OCI-LY1 (cell line): ENCODE data around the gene MVB12B.

ENCODE experiments used
- H2AFZ ChIP-seq: fragments of 200-600 bp; sonication (generic), shearing (Covaris generic); 2 replicates; pipeline ENCODE4 v1.6.0; 2014; ENCODE audit warnings: antibody characterized with exemption, mild to moderate bottlenecking, low read length
- H3F3A ChIP-seq: fragments of 200-600 bp; sonication (generic), shearing (Covaris generic); 2 replicates; pipeline ENCODE4 v1.6.0; 2014; ENCODE audit warnings: mild to moderate bottlenecking, antibody characterized with exemption, low read length, moderate library complexity; ENCODE audit not compliant: insufficient read depth
- H3K27ac ChIP-seq: fragments of 200-600 bp; sonication (generic); 2 replicates; pipeline ENCODE4 v1.5.1; 2014; ENCODE audit warnings: low read length, mixed run types, mild to moderate bottlenecking, low read depth; ENCODE audit not compliant: poor library complexity, severe bottlenecking
- H3K27me3 ChIP-seq: fragments of 200-600 bp; sonication (generic); 2 replicates; pipeline ENCODE4 v1.6.0; 2014; ENCODE audit warnings: antibody characterized with exemption, mild to moderate bottlenecking, low read length, moderate library complexity; ENCODE audit not compliant: insufficient read depth
- H3K36me3 ChIP-seq: fragments of 200-600 bp; sonication (generic); 2 replicates; pipeline ENCODE4 v1.6.1; 2014; ENCODE audit warnings: mild to moderate bottlenecking, antibody characterized with exemption, low read length, moderate library complexity, mixed read lengths; ENCODE audit not compliant: insufficient read depth
- H3K4me1 ChIP-seq: fragments of 200-600 bp; sonication (generic); 2 replicates; pipeline ENCODE4 v1.5.1; 2014; ENCODE audit warnings: mild to moderate bottlenecking, low read length, moderate library complexity; ENCODE audit not compliant: insufficient read depth, severe bottlenecking
- H3K4me2 ChIP-seq: fragments of 200-600 bp; sonication (generic), shearing (Covaris generic); 2 replicates; pipeline ENCODE4 v1.6.1; 2014; ENCODE audit warnings: low read length
- H3K4me3 ChIP-seq: fragments of 200-600 bp; sonication (generic); 2 replicates; pipeline ENCODE4 v1.5.1; 2014; ENCODE audit warnings: low read length, low read depth, mild to moderate bottlenecking, mixed read lengths; ENCODE audit not compliant: poor library complexity, severe bottlenecking
- H3K79me2 ChIP-seq: fragments of 200-600 bp; shearing (Covaris generic); 2 replicates; pipeline ENCODE4 v1.6.1; 2016; ENCODE audit warnings: mixed run types, low read length, mixed read lengths; ENCODE audit not compliant: insufficient read depth
- H3K9ac ChIP-seq: fragments of 200-600 bp; sonication (generic), shearing (Covaris generic); 2 replicates; pipeline ENCODE4 v1.6.1; 2014; ENCODE audit warnings: mild to moderate bottlenecking, low read length, mixed read lengths
- H3K9me2 ChIP-seq: fragments of 200-600 bp; sonication (generic), shearing (Covaris generic); 2 replicates; pipeline ENCODE4 v1.6.1; 2014; ENCODE audit warnings: low read depth, mild to moderate bottlenecking, low read length, mixed read lengths
- H3K9me3 ChIP-seq: fragments of 200-600 bp; shearing (Covaris generic); 2 replicates; pipeline ENCODE4 v1.6.1; 2014; ENCODE audit warnings: low read length, mixed read lengths
- H4K20me1 ChIP-seq: fragments of 200-600 bp; sonication (generic), shearing (Covaris generic); 2 replicates; pipeline ENCODE4 v1.6.0; 2016; ENCODE audit warnings: mild to moderate bottlenecking, low read length; ENCODE audit not compliant: insufficient read depth
- EZH2 ChIP-seq: fragments of 200-600 bp; sonication (generic), shearing (Covaris generic); IDR thresholded peaks from 2 replicates; pipeline ENCODE4 v1.8.0; 2017; ENCODE audit warnings: borderline replicate concordance, mixed run types, mild to moderate bottlenecking, antibody characterized with exemption, low read length, moderate library complexity, mixed read lengths
- TF ChIP-seq, protein P1 (sequence below): fragments of 200-600 bp; sonication (generic), shearing (Covaris generic); IDR thresholded peaks from 2 replicates; pipeline ENCODE4 v1.5.1; 2017; ENCODE audit warnings: mild to moderate bottlenecking, antibody characterized with exemption, low read length, moderate library complexity, mixed read lengths

MVB12B gene

GRCh38 chr9:126514037-126514821 lies 187.6 kb downstream of the MVB12B start:
- no peaks in the 10 kb centered on the region for H3K9me2 ChIP-seq
- no peaks in the 10 kb centered on the region for H4K20me1 ChIP-seq
- no peaks in the 10 kb centered on the region for H3F3A ChIP-seq
- no peak overlapping the region for H3K9ac ChIP-seq
- H3K27ac ChIP-seq: no peak overlapping the region
- no peaks in the 10 kb centered on the region for H3K36me3 ChIP-seq
- H3K4me3 ChIP-seq: no peak overlapping the region
- H3K9me3 ChIP-seq: no peaks in the 10 kb centered on the region
- TF ChIP-seq EZH2: no peak
- H2AFZ ChIP-seq: no peak overlapping the region
- H3K4me2 ChIP-seq: no peak overlapping the region
- H3K4me1 ChIP-seq: peaks cover 5% of the 10 kb centered on the region
- no peaks in the 10 kb centered on the region for H3K79me2 ChIP-seq
- H3K27me3 ChIP-seq: peaks cover 13% of the 10 kb centered on the region

- Histone ChIP-seq H3K4me2 (no peak overlapping the region), H3K27ac (no peak overlapping the region), H3K4me1 (peaks cover 5% of the 10 kb centered on the region), H3F3A (no peaks in the 10 kb centered on the region), H3K9me3 (no peaks in the 10 kb centered on the region), H3K9ac (no peak overlapping the region), H3K36me3 (no peaks in the 10 kb centered on the region), H2AFZ (no peak overlapping the region), H3K4me3 (no peak overlapping the region), H3K9me2 (no peaks in the 10 kb centered on the region), H3K27me3 (peaks cover 13% of the 10 kb centered on the region), H4K20me1 (no peaks in the 10 kb centered on the region), H3K79me2 (no peaks in the 10 kb centered on the region)
- TF ChIP-seq, protein P1, sequence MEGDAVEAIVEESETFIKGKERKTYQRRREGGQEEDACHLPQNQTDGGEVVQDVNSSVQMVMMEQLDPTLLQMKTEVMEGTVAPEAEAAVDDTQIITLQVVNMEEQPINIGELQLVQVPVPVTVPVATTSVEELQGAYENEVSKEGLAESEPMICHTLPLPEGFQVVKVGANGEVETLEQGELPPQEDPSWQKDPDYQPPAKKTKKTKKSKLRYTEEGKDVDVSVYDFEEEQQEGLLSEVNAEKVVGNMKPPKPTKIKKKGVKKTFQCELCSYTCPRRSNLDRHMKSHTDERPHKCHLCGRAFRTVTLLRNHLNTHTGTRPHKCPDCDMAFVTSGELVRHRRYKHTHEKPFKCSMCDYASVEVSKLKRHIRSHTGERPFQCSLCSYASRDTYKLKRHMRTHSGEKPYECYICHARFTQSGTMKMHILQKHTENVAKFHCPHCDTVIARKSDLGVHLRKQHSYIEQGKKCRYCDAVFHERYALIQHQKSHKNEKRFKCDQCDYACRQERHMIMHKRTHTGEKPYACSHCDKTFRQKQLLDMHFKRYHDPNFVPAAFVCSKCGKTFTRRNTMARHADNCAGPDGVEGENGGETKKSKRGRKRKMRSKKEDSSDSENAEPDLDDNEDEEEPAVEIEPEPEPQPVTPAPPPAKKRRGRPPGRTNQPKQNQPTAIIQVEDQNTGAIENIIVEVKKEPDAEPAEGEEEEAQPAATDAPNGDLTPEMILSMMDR: no peak
- TF ChIP-seq EZH2: no peak
Measured at GRCh38 chr9:126515001-126515872, 188.6 kb downstream of the MVB12B start.

GRCh38 chr9:126515873-126516505 lies 189.4 kb downstream of the MVB12B start:
- Histone ChIP-seq H3K4me1 (peaks cover 5% of the 10 kb centered on the region), H3K9ac (no peak overlapping the region), H2AFZ (no peak overlapping the region), H3F3A (no peaks in the 10 kb centered on the region), H3K4me3 (no peak overlapping the region), H3K36me3 (no peaks in the 10 kb centered on the region), H3K9me2 (no peaks in the 10 kb centered on the region), H3K27ac (no peak overlapping the region), H3K9me3 (no peaks in the 10 kb centered on the region), H3K79me2 (no peaks in the 10 kb centered on the region), H3K27me3 (peaks cover 13% of the 10 kb centered on the region), H3K4me2 (no peak overlapping the region), H4K20me1 (no peaks in the 10 kb centered on the region)
- TF ChIP-seq, protein P1: no peak
- no peak for TF ChIP-seq EZH2
